ENCODE results near the gene OR4P4.

Gene OR4P4

DNA sequence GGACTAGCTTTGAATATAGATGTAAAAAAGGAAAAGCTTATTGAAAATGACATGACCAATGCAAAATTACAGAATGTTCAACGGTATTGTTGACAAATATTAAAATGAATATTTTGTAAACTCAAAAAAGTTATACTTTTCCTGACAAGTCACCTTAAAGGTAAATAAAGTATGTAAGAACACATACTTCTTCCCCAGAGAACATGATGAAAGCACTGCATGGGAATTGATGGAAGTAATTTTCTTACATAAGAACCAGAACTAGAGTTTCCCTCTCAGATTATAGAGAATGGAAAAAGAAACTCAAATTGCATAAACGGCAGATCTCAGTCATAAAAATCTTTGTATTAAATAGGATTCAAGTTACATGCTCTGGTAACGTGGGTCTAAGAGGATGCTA, at the start of gene OR4P4:
Gene OR4P4 (plus strand): TSS at position 301 of the 400 bp plus-strand sequence.
- no peak for DNase-seq

DNA sequence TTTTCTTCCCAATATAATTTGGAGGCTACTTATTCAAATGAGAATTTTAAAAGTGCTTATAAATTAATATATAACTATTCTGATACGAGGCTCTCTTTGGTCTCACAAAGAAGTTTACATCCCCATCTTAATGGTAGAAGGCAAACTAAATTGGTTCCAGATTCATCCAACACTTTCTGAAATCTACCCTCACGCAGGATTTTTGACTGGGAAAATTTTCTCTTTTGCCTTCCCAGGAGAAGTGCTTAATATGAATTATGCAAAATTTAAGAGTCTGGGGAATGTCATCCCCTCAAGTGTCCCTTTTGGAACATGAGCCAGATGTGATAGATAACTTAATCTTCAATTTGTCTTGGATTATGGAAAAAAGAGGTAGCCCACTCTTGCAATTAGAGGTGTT, 27.4 kb upstream of the OR4P4 start, which contains the start of gene OR4C11:
Gene OR4C11 (minus strand): TSS at position 101 of the 400 bp plus-strand sequence. CDS start 3,272 bp downstream, outside the sequence.
- no peak for DNase-seq

DNA sequence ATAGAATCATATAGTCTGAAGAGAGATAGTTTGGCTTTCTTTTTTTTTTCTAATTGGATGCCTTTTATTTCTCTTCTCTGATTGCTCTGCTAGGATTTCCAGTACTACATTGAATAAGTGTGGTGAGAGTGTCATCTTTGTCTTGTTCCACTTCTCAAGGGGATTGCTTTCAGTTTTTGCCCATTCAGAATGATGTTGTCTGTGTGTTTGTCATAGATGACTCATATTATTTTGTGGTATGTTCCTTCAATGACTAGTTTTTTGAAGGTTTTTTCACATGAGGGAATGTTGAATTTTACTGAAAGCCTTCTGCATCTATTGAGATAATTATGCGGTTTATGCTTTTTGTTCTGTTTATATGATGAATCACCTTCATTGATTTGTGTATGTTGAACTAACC, 10.4 kb upstream of the OR4P4 start:
- DNase-seq: no peak

DNA sequence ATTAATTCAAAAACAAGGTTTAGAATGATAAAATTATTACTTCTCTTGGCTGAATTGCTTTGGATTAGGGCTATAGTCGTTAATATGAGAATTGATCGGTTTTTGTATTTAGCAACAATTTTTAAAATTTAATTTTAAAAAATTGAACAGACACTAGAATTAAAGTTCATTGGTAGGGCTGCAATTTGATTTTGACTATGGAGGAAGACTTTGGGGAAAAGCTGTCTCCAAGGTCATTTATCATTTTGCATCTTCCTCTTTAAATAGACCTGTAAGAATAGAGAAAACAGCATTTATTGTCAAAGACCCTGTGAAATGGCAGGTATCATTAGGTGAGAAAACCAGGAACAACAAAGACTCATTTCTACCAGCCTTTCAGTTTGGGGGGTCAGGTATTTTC, 13.1 kb downstream of the OR4P4 start, which contains the start of gene OR4S2:
Gene OR4S2 (plus strand): TSS at position 301 of the 400 bp plus-strand sequence. CDS start 2,577 bp downstream, outside the sequence.
- DNase-seq: no peak

DNA sequence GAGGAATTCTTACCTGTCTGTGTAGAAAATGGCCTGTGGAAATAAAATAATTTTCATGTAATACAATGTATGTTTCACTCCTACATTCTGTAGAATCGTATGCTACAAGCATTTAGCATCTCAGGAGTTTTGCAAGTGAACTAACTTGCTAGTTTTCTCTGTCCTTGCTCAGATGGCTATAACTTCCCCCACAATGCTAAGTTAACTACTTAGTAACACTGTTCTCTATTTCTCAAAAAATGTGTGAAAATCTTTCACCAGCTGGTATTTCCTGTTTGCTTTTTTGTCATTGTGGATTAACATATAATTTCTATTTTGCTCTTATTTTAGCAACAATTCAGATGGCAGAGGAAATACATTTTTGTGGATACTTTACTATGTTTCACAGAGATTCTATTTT, 17.6 kb downstream of the OR4P4 start:
- DNase-seq: no peak

DNA sequence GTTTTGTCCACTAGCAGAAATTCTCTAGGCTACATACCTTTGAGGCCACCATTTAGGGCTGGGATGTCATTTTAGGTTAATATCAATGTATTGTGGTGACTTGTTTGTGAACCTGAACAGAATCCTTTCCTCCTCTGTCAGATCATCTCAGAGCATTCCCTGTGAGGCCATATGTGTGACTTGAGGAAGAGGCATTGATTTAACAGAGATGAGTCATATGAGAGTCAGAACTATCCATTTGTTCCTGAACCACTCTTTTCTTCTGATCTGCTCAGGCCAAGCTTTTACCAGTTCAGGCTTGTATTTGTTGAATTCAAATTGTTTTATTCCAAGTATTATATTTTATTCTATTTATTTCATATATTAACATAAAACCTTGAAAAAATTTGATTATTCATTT, 20.2 kb downstream of the OR4P4 start:
- no peak for DNase-seq

DNA sequence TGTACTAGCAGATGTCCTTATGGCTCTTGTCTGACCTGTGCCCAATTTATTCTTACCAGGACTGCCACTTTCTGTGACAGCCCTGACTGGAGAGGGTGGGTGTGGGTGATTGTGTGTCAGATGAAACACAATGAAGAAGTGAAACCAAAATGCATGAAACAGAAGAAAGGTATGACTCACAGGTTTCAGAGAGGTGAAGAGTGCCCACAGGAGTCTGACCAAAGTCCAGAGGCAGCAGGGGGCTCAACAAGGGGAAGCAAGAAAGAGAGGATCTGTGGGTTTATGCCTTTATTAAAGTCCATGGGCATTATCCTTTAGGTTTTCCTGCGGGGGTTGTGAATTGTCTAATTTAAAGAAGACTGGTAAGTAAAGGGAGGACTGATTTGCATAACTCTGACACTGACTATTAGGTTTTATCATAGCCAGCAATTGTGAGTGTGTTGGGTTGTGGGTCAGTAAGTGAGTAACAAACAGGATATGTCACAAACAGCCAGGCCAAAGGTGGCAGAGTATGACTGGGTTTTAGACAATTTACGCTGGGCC, 23.2 kb downstream of the OR4P4 start:
- DNase-seq: no peak

DNA sequence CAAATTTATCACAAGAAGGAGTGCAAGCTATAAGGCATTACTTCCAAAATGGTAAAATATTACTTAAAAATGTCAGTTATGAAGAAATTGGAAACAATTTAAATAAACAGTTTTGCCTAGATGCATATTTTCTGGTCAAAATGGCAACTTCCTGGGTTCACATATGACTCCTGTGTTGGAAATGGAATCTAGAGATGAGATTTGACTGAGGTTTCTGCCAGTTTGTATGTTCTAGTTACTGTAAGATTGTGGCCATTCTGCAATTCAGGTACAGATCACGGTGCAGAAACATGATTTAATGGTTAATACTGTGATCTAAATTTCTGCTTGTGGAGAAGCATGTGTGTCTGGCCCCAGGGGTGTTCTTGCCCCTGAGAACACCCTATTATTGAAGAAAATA, 23.7 kb downstream of the OR4P4 start:
- DNase-seq: no peak

DNA sequence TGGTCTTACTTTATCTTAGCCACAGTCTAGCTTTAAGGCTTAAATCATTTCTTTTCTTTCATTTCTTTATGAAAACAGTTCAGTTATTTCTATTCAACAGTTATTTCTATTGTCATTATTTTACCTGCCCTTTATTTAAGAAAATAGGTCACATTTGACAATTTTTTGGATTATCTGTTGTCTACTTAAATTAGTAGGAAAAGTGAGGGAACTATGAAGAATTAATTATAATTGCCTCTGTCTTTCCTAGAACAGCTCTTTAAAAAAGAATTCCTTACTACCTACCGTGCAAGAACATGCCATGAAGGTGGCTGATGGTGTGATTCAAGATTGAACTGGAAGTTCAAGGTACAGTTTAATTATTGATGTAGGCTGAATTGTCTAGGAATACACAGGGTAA, 27.0 kb downstream of the OR4P4 start, which contains the start of gene OR4C6:
Gene OR4C6 (plus strand): TSS at position 301 of the 400 bp plus-strand sequence. CDS start 2,966 bp downstream, outside the sequence.
- no peak for DNase-seq

DNA sequence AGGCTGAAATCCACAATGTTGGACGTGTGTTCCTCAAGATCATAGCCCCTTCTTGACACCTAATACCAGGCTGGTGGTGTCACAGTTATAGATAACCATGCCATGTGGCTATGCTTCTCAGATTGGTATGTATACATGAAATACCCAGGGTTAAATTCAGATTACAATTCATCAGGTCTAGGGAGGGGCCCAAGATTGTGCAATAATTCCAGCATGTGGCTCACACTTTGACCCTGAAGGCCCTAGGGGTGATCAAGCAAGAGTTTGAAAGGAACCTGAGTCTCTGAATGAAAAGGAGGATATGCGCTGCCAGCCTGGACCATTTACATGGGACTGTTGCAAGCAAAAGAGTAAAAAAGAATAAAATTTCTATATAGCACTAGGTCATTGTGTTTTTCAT, 34.5 kb downstream of the OR4P4 start:
- no peak for DNase-seq

DNA sequence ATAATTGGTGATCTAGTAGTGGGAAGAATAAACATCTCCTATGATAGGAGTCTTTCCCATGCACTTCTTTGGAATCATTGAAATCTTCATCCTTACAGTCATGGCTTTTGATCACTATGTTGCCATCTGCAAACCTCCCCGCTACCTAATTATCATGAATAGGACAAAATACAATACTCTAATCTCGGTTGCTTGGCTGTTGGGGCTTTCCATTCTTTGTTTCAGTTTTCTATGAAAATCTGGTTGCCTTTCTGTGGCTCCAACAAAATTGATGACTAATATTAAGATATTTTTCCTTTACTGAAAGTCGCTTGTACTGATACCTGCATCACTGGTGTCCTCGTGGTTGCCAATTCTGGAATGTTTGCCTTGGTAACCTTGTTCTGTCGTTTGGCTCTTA, 38.9 kb downstream of the OR4P4 start:
- DNase-seq: no peak

Measured in COR-L47 (cell line).